Mesothelial cell of epicardium (in vitro differentiated cells): Measurements from ENCODE around the gene WNT3. TPM values are rescaled to one million over a fixed set of nuclear protein-coding genes. Genes with fewer than 3 reads are reported as not detected.
A peak's percentile ranks its signal among the peaks of the same experiment; 100 is the strongest.

Experiments used
- DNase-seq, 2 experiments: peaks; one replicate each; pipeline ENCODE4 v3.0.0; 2021; ENCODE audit warnings: low spot score in 2 of 2; ENCODE audit not compliant: unreplicated experiment in 2 of 2
- H3K27ac Mint-ChIP-seq: 2 replicates; pipeline ENCODE4 v1.8.0; 2021; ENCODE audit warnings: mixed read lengths
- H3K27me3 Mint-ChIP-seq: 2 replicates; pipeline ENCODE4 v1.8.0; 2021; ENCODE audit warnings: low read depth, mixed read lengths
- H3K36me3 Mint-ChIP-seq: 2 replicates; pipeline ENCODE4 v1.8.0; 2021; ENCODE audit warnings: mixed read lengths
- H3K4me1 Mint-ChIP-seq: 2 replicates; pipeline ENCODE4 v1.8.0; 2021; ENCODE audit warnings: mixed read lengths
- H3K4me3 Mint-ChIP-seq: 2 replicates; pipeline ENCODE4 v1.8.0; 2021; ENCODE audit warnings: mild to moderate bottlenecking, moderate library complexity, mixed read lengths
- H3K9me3 Mint-ChIP-seq: 2 replicates; pipeline ENCODE4 v1.8.0; 2021; ENCODE audit warnings: mixed read lengths
- CTCF ChIP-seq: fragments of 200-600 bp; sonication (generic); IDR thresholded peaks from one replicate; pipeline ENCODE4 v1.5.0; 2021; ENCODE audit warnings: antibody characterized with exemption; ENCODE audit not compliant: unreplicated experiment
- total RNA-seq: library from RNA; stranded (reverse); gene quantifications from 3 replicates; pipeline ENCODE4 v1.2.1, GENCODE V29; 2021

Gene WNT3
- total RNA-seq, 1 donor from 2014 or later, result 65.7 TPM

- DNase-seq, result no peak
- H3K27ac Mint-ChIP-seq, result peak overlapping the region; percentile 7
Measured at GRCh38 chr17:46756861-46757260, 61.6 kb downstream of the WNT3 start.

GRCh38 chr17:46756081-46756735, 62.3 kb downstream of the WNT3 start:
- Mint-ChIP-seq H3K27ac (peak overlapping the region; percentile 6), H3K9me3 (no peaks in the 10 kb centered on the region), H3K4me1 (peaks cover 41% of the 10 kb centered on the region), H3K27me3 (no peaks in the 10 kb centered on the region), H3K36me3 (peaks cover 25% of the 10 kb centered on the region), H3K4me3 (no peak overlapping the region)
- no peak for TF ChIP-seq CTCF
- no peak for DNase-seq

More at GRCh38 chr17:46756861-46757260, 61.6 kb downstream of the WNT3 start:
- Mint-ChIP-seq H3K9me3 (no peaks in the 10 kb centered on the region), H3K4me1 (peaks cover 41% of the 10 kb centered on the region), H3K36me3 (peaks cover 25% of the 10 kb centered on the region), H3K27me3 (no peaks in the 10 kb centered on the region), H3K4me3 (no peak overlapping the region)
- no peak for TF ChIP-seq CTCF

- no peaks in the 10 kb centered on the region for H3K27me3 Mint-ChIP-seq
Measured at GRCh38 chr17:46753776-46754175, 64.7 kb downstream of the WNT3 start.

GRCh38 chr17:46751425-46751824, 67.1 kb downstream of the WNT3 start:
- Mint-ChIP-seq H3K9me3 (no peaks in the 10 kb centered on the region), H3K27me3 (no peaks in the 10 kb centered on the region), H3K36me3 (peaks cover 10% of the 10 kb centered on the region), H3K27ac (no peak overlapping the region), H3K4me3 (no peak overlapping the region), H3K4me1 (peaks cover 39% of the 10 kb centered on the region)
- no peak for TF ChIP-seq CTCF
- no peak for DNase-seq

More at GRCh38 chr17:46753776-46754175, 64.7 kb downstream of the WNT3 start:
- Mint-ChIP-seq H3K4me1 (peaks cover 46% of the 10 kb centered on the region), H3K36me3 (peaks cover 17% of the 10 kb centered on the region), H3K27ac (peak overlapping the region; percentile 84), H3K9me3 (no peaks in the 10 kb centered on the region), H3K4me3 (no peak overlapping the region)
- no peak for TF ChIP-seq CTCF
- DNase-seq, result no peak

GRCh38 chr17:46745376-46745775, 73.1 kb downstream of the WNT3 start:
- peaks cover 59% of the 10 kb centered on the region for H3K4me1 Mint-ChIP-seq

More at GRCh38 chr17:46745376-46745775, 73.1 kb downstream of the WNT3 start:
- H3K4me3 Mint-ChIP-seq, result no peak overlapping the region
- no peaks in the 10 kb centered on the region for H3K9me3 Mint-ChIP-seq
- DNase-seq, result no peak
- TF ChIP-seq CTCF, result no peak
- no peaks in the 10 kb centered on the region for H3K36me3 Mint-ChIP-seq
- H3K27ac Mint-ChIP-seq, result no peak overlapping the region
- H3K27me3 Mint-ChIP-seq, result no peaks in the 10 kb centered on the region
